ENCODE results near the gene ALG1.
"Not testable (repeated sequence)": the region's sequence is repeated elsewhere in the genome, so short reads cannot be mapped to it uniquely, and the experiment has no call there.

Gene ALG1

GRCh38 chr16:5134739-5135452, 63.3 kb downstream of the ALG1 start:
- H3K4me2 ChIP-seq (ENCODE audit: low read length); H3K4me1 ChIP-seq (ENCODE audit: control insufficient read depth, low read depth, low read length); H2AK5ac ChIP-seq (ENCODE audit: low read length); H3K27me3 ChIP-seq (ENCODE audit: insufficient read depth, low read length, poor library complexity); H3K79me1 ChIP-seq (ENCODE audit: low read length); H3K36me3 ChIP-seq (ENCODE audit: control insufficient read depth, insufficient read depth, low read length); H3K18ac ChIP-seq (ENCODE audit: low read length); H3K79me2 ChIP-seq (ENCODE audit: control insufficient read depth, insufficient read depth, low read length); H3K23ac ChIP-seq (ENCODE audit: low read length); H4K8ac ChIP-seq (ENCODE audit: low read depth, low read length); H3K4ac ChIP-seq (ENCODE audit: low read depth, low read length); H2BK5ac ChIP-seq (ENCODE audit: low read length); H3K56ac ChIP-seq (ENCODE audit: low read length); H2BK15ac ChIP-seq (replicated peaks; ENCODE audit: low read depth); H3K4me3 ChIP-seq (ENCODE audit: low read length); H4K5ac ChIP-seq (ENCODE audit: low read length); H2BK120ac ChIP-seq (ENCODE audit: low read depth, low read length); H3K27ac ChIP-seq (ENCODE audit: low read depth, low read length); H3K9ac ChIP-seq (ENCODE audit: low read length): not testable (repeated sequence)
- peak; percentile 41 for DNase-seq
- WGBS (ENCODE audit: extremely low coverage, insufficient coverage, low lambda C conversion rate): no CpG with 5 or more reads among the region's 13 CpGs
